HG03354 (cell line): ENCODE measurements around the gene LDLRAD2.

Source experiments
- ATAC-seq: cut with Tn5 transposase; IDR thresholded peaks from one replicate; pipeline ENCODE4 v1.9.1; 2021; ENCODE audit warnings: mild to moderate bottlenecking; ENCODE audit not compliant: unreplicated experiment, poor library complexity, severe bottlenecking

LDLRAD2 gene

GRCh38 chr1:21873174-21873573 is 61.1 kb downstream of the LDLRAD2 start:
- no peak for ATAC-seq

GRCh38 chr1:21873761-21874160 is 61.7 kb downstream of the LDLRAD2 start:
- no peak for ATAC-seq

GRCh38 chr1:21874328-21874727 is 62.3 kb downstream of the LDLRAD2 start:
- no peak for ATAC-seq
